ENCODE data around the gene CADM1.
A peak's percentile ranks its signal among the peaks of the same experiment; 100 is the strongest.

The CADM1 gene

GRCh38 chr11:115279813-115280761, 224.1 kb downstream of the CADM1 start:
- no peak for DNase-seq (ENCODE audit: low spot score)

GRCh38 chr11:115276799-115277198, 227.4 kb downstream of the CADM1 start:
- DNase-seq (ENCODE audit: low spot score) = no peak

- no peak for DNase-seq (ENCODE audit: low spot score)
Measured at GRCh38 chr11:115276191-115276590, 228.0 kb downstream of the CADM1 start.

GRCh38 chr11:115275045-115275444, 229.2 kb downstream of the CADM1 start:
- DNase-seq (ENCODE audit: low spot score) = peak; percentile 69

- no peak for DNase-seq (ENCODE audit: low spot score)
Measured at GRCh38 chr11:115272925-115273324, 231.3 kb downstream of the CADM1 start.

- DNase-seq (ENCODE audit: low spot score) = no peak
Measured at GRCh38 chr11:115271643-115272042, 232.6 kb downstream of the CADM1 start.

GRCh38 chr11:115269191-115269950, 234.8 kb downstream of the CADM1 start:
- no peak for DNase-seq (ENCODE audit: low spot score)

GRCh38 chr11:115267871-115268270, 236.3 kb downstream of the CADM1 start:
- no peak for DNase-seq (ENCODE audit: low spot score)

GRCh38 chr11:115267238-115267781, 236.9 kb downstream of the CADM1 start:
- no peak for DNase-seq (ENCODE audit: low spot score)

GRCh38 chr11:115266066-115266639, 238.1 kb downstream of the CADM1 start:
- DNase-seq (ENCODE audit: low spot score) = peak; percentile 30

GRCh38 chr11:115263799-115264656, 240.2 kb downstream of the CADM1 start:
- no peak for DNase-seq (ENCODE audit: low spot score)

- DNase-seq (ENCODE audit: low spot score) = no peak
Measured at GRCh38 chr11:115258216-115258615, 246.0 kb downstream of the CADM1 start.

- no peak for DNase-seq (ENCODE audit: low spot score)
Measured at GRCh38 chr11:115257678-115258077, 246.5 kb downstream of the CADM1 start.

GRCh38 chr11:115257270-115257669, 246.9 kb downstream of the CADM1 start:
- no peak for DNase-seq (ENCODE audit: low spot score)

- DNase-seq (ENCODE audit: low spot score) = no peak
Measured at GRCh38 chr11:115256397-115257197, 247.6 kb downstream of the CADM1 start.

GRCh38 chr11:115255006-115255762, 249.0 kb downstream of the CADM1 start:
- DNase-seq (ENCODE audit: low spot score) = no peak

GRCh38 chr11:115251126-115251525, 253.1 kb downstream of the CADM1 start:
- DNase-seq (ENCODE audit: low spot score) = no peak

GRCh38 chr11:115249061-115249578, 255.1 kb downstream of the CADM1 start:
- DNase-seq (ENCODE audit: low spot score) = no peak

- no peak for DNase-seq (ENCODE audit: low spot score)
Measured at GRCh38 chr11:115247953-115248352, 256.3 kb downstream of the CADM1 start.

GRCh38 chr11:115247361-115247760, 256.9 kb downstream of the CADM1 start:
- DNase-seq (ENCODE audit: low spot score) = peak; percentile 62

Data from kidney tubule cell (primary cell).